Suprapubic skin (tissue), 4 donors: ENCODE data around the gene ITGA2.

ENCODE experiments used
- EP300 ChIP-seq: sonication (generic); formaldehyde crosslinking; IDR thresholded peaks from one replicate; pipeline ENCODE4 v1.6.1; 2017; ENCODE audit warnings: antibody characterized with exemption
- POLR2AphosphoS5 ChIP-seq, 3 donors: sonication (generic); formaldehyde crosslinking; IDR thresholded peaks; one replicate each; pipeline ENCODE4 v1.6.1; 2017; ENCODE audit warnings: antibody characterized with exemption in 3 of 3

DNA sequence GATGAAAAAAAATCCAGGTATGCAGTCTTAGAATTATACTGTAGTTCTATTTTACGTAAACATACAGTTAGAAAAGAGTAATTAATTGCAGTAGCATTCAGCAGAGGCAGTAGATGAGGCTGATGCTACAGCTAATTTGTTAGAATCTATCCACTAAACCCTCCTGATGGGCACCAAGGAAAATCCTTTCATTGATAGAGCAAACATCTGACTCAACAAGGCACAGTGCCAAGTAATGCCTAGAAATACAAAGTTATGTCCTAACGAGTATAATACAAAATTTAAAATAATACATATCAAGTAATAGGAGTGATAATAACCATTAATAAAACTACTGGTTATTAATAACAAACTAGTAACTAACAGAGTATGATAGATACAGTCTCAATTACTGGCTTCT, 111.5 kb downstream of the ITGA2 start:
- TF ChIP-seq POLR2AphosphoS5 (IDR thresholded peaks at IDR 0.05) (no peak), EP300 (no peak)
